ENCODE measurements around the gene MOBP.

The MOBP gene

DNA sequence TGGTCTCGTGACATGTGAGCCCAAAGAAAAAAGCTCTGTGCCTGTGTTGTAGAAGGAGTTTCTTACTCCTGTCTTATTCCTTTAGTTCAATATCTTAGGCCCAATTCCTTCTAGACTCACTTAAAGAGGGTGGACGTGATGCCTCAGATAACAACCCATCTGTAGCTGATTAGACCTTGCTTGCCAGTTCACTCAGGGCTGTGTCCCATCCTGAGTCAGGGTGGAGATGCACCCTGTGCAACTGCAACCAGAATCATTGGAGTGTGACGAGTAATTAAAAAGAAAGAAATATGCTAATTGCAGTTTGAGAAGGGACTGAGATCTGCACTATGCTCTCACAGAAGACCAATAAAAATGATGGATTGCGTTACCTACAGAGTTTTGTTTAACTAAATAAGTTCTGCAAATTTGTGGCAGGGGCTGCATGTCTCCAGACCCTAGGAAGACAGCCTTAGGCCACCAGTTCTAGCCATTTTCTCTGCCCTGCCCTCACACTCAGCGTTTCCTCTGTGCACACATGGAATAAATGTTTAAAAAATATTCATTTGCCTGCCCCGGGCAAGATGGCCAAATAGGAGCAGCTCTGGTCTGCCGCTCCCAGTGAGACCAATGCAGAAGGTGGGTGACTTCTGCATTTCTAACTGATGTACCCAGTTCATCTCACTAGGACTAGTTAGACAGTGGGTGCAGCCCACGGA lies 83.0 kb downstream of the MOBP start:
- DNase-seq: no peak

Data from retina (tissue), 1 donor.